Adrenal gland (tissue), 5 donors: ENCODE measurements around the gene FAF1.

Experiments used
- CTCF ChIP-seq, 6 experiments: fragments of 450-650 bp in 4 of 6; fragments of 200-600 bp in 2 of 6; sonication (generic) in 1 of 6; IDR thresholded peaks; 1 replicate in 5 of 6; 2 replicates in 1 of 6; pipeline versions ENCODE4 v1.5.1 to v1.8.0; 2016 to 2021; ENCODE audit warnings: antibody characterized with exemption in 6 of 6, mild to moderate bottlenecking in 2 of 6, moderate library complexity in 1 of 6
- POLR2A ChIP-seq, 2 donors: fragments of 450-650 bp; IDR thresholded peaks; one replicate each; pipeline ENCODE4 v1.6.1; 2017; ENCODE audit warnings: antibody characterized with exemption in 2 of 2, mild to moderate bottlenecking in 2 of 2, moderate library complexity in 1 of 2
- donor health status: DM: no; HTN: no; CAD: no.

- TF ChIP-seq CTCF (IDR thresholded peaks at IDR 0.05), result no peak
- TF ChIP-seq POLR2A (IDR thresholded peaks at IDR 0.05), result no peak
These were observed 34.9 kb upstream of the FAF1 start for GRCh38 chr1:50994997-50995396.
